GM19023 (cell line): Measurements from ENCODE around the gene PIBF1.
A peak's percentile ranks its signal among the peaks of the same experiment; 100 is the strongest.
"Not testable (repeated sequence)": the region's sequence is repeated elsewhere in the genome, so short reads cannot be mapped to it uniquely, and the experiment has no call there.

Experiments
- ATAC-seq: cut with Tn5 transposase; IDR thresholded peaks from one replicate; pipeline ENCODE4 v1.9.1; 2021; ENCODE audit warnings: mild to moderate bottlenecking, moderate library complexity; ENCODE audit not compliant: unreplicated experiment

The PIBF1 gene, protein sequence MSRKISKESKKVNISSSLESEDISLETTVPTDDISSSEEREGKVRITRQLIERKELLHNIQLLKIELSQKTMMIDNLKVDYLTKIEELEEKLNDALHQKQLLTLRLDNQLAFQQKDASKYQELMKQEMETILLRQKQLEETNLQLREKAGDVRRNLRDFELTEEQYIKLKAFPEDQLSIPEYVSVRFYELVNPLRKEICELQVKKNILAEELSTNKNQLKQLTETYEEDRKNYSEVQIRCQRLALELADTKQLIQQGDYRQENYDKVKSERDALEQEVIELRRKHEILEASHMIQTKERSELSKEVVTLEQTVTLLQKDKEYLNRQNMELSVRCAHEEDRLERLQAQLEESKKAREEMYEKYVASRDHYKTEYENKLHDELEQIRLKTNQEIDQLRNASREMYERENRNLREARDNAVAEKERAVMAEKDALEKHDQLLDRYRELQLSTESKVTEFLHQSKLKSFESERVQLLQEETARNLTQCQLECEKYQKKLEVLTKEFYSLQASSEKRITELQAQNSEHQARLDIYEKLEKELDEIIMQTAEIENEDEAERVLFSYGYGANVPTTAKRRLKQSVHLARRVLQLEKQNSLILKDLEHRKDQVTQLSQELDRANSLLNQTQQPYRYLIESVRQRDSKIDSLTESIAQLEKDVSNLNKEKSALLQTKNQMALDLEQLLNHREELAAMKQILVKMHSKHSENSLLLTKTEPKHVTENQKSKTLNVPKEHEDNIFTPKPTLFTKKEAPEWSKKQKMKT

DNA sequence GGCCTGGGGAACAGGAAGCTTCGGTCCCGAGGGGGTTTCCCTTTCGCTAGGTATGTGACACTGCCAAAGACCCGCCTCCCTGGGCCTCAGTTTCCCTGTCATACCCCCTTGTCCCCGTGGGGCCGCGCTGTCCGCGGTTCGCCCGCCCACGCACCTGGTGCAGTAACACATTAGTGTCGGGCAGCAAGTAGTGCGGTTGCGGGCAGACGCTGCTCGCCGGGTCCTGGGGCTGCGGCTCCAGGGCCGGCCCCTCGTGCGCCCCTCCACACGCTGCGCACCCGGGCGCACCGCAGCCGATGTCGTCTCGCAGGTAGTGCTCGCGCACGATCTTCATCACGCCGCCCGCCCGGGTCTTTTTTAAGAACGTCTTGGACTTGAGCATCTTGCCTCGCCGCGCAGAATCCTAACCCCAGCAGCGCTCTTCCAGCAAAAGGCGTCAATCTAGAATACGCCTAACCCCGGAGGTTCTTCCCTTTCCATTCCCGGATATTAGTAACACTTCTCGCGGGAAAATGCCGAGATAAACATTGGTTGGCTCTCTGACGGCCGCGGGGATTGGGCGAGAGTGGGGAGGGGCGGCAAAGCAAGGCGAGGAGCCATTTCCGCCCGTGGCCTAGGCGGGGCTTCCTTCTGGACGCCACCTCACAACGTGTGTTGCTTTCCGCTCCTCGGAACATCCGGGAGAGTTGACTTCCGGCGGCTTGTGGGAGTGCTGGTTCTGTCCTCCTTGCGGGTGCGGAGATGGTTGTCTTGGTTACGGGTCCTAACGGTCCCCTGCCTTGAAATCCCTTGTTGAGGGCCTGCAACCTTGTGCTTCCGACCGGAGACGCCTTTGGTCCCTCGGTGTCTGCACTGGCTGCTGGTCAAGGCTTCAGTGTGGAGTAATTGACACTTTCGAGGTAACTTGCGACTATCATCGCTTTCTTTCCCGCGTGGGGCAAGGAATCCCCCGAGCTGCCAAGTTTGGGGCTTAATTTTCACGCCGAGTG, at the start of gene PIBF1, which contains the start of gene DIS3:
Gene PIBF1, plus strand, starts transcription at position 683 of the 989 bp plus-strand sequence. CDS start 1,337 bp downstream, outside the sequence.
Gene DIS3, minus strand, starts transcription at position 450 of the 989 bp plus-strand sequence. Its CDS starts 68 bp downstream, at position 382.
- ATAC-seq = peak; percentile 96

DNA sequence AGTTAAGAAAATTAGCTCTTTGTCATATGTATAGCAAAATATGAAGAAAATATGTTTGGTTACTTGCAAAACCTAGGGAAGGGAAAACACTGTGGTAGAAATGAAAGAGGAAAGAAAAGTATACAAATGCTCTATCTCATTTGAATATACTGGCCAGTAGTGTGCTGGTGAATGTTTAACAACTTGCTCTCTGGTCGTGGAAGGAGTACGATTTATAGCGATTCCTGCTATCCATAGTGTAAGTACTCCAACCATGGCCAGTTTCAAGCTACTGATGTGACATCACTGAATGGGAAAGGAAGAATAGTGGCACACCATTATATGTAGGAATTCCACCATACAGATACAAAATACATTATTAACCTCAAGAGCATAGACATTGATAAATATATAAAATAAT, 44.9 kb upstream of the PIBF1 start:
- ATAC-seq = no peak

DNA sequence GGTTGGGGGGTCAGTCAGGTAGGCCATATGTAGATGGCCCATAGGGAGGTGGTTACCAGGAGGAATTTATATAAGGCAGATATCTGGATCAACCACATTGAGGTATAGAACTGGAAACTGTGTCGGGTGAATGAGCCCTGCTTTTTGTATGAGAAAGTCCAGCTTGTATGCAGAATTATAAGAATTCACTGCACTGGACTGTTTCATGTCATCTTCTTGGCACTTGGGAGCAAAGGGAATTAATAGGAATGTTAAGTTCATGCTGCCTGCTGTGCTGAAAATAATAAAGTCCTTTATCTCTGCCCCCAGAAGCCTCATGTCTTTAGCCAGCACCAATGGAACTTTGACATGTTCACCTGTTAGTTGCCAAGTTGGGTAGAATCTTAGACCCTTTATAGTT, 41.9 kb upstream of the PIBF1 start:
- no peak for ATAC-seq

DNA sequence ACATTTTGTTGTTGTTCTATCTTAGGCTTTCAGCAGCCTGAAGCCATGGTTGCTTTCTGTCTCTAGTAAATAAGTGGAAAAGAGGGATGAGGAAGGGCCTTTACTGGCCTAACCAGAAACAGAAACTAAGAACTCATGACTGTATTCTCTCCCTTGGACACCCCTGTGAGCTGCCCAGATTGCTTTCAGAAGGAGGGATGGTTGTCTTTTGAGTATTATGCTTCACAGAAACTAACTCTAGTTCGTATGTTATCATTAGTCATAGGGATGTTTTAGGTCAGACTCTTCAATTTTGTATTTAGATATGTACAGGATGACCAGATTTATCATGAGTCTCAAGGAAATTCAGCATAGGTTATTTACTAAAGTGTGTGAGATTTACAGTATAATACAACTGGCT, 36.7 kb upstream of the PIBF1 start:
- no peak for ATAC-seq

DNA sequence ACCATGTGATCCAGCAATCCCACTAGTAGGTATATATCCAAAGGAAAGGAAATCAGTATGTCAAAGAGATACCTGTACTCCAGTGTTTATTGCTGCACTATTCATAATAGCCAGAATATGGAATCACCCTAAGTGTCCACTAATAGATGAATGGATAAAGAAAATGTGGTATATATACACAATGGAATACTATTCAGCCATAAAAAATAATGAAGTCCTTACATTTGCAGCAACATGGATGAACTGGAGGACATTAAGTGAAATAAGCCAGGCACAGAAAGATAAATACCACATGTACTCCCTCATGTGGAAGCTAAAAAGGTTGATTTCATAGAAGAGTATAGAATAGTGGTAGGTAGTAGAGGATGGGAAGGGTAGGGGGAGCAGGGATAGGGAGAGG, 30.7 kb upstream of the PIBF1 start:
- ATAC-seq = no peak

DNA sequence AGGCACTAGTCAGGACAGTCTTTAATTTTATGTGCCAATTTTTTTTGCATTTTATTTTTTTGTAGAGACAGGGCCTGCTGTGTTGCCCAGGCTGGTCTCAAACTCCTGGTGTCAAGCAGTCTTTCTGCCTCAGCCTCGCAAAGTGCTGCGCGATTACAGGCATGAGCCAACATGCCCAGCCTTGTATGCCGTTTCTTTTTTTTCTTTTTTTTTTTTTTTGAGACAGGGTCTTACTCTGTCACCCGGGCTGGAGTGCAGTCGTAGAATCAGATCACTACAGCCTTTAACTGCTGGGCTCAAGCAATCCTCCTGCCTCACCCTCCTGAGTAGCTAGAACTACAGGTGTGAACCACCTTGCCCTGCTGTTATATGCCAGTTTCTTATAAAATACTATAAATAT, 27.8 kb upstream of the PIBF1 start:
- ATAC-seq = no peak

DNA sequence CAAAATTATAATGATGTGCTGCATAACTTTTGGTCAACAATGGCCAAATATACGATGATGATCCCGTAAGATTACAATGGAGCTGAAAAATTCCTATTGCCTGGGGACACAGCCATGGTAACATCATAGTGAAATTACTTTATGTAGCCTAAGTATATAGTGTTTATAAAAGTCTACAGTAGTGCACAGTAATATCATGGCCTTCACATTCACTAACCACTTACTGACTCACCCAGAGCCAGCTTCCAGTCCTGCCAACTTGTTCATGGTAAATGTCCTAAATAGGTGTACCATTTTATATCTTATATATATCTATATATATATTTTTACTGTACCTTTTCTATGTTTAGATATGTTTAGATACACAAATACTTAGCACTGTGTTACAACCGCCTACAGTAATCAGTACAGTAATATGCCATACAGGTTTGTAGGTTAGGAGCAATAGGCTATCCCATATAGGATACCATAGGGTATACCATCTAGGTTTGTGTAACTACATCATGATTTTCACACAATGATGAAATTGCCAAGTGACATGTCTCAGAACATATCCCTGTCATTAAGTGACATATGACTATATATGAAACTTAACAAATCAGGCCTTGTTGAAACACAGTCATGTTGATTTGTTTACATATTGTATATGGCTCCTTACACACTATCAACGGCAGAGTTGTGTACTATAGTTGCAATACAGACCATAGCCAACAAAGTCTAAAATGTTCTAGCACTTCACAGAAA, 24.0 kb upstream of the PIBF1 start:
- ATAC-seq = no peak

DNA sequence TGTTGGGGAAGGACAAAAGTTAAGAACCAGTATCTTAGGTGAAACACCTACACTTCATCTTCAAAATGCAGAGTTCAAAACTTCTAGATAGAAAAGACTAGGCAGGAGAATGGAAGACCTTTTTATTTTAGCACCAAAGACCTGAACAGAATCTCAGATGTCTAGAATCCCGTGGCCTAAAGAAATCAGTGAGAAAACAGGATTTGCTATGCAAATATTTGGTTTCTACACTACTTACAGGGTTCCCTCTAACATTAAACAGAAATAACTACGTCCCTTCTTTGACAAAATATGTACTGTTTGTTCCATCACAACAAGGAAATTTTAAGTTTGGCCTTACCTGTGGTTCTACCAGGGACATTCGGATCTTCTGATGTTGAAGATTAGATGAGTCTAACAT, 21.7 kb upstream of the PIBF1 start:
- no peak for ATAC-seq

DNA sequence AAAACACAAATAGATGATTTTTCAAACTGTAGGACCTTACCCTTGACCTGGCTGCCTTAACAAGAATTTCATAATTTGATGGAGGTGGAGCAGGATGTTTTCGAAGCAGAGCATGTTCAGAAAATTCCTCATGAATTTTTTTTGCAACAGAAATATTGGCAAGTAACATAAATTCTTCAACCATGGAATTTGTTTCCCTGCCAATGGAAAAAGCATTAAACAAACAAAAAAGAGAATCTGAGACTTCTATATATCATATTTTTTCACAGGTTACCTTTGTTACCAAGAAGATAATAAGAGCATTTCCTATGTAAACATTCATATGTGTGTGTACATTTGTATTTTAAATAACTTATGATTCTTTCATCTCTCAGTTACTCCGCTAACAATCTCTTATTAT, 18.5 kb upstream of the PIBF1 start:
- no peak for ATAC-seq

DNA sequence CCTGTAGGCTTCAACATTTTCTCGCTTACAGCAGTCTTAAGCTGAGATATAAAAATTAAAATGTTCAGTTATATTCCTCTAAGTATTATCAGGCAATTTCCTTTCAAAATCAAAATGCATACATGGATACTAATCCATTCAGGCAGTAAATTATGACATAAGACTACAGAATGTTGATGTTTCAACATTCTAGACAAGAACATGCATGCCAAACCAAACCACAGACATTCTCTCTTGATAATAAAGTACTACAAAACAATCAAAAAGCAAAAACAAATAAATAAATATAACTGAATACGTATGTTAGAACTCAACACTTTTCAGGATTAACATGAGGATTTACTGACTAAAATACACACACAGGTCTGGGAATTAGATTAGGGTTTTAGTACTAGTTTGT, 7.9 kb upstream of the PIBF1 start:
- ATAC-seq = no peak

DNA sequence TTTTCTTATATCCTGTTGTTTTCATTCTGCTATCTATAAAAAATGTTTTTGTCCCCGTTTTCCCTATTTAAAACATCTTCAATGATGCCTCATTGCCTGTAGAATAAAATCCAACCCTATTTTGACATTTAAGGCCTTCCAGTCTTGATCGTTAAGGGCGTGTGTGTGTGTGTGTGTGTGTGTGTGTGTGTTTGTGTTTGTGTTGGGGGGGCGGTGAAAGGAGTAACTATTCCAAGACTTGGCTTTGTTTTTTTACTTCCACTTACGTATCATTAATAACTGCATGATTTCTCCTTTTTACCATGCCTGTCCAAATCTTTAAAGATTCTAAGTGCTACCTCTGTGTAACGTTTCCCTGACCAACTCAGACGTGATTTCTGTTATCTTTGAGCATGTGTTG, 784 bp downstream of the PIBF1 start:
- no peak for ATAC-seq

DNA sequence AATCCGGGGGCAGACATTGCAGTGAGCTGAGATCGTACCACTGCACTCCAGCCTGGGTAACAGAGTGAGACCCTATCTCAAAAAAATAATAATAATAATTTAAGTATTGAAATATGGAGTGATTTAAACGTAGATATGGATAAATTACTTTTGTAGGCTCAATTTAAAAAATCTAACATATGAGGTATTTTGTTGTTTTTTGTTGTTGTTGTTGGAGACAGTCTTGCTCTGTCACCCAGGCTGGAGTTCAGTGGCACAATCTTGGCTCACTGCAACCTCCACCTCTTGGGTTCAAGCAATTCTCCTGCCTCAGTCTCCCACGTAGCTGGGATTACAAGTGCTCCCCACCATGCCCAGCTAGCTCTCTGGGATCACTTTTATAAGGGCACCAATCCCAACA, 2.7 kb downstream of the PIBF1 start:
- ATAC-seq = not testable (repeated sequence)

DNA sequence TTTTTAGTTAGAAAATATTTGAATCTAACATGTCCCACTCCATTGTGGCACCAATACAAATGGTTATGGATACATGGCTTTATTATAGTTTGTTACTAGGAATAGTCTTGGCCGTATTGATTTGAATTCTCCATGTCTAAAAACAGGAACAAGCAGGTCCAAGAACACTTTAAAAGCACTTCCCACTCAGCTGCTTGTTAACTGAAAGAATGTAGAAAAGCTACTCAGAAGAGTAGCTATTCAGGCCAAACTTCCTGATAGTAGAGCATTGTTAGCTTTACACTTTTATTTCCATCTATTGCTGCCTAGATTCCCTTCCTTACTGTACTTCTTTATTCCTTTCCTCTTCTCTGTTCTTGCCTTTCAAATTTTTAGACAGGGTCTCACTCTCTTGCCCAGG, 6.9 kb downstream of the PIBF1 start:
- ATAC-seq = no peak

DNA sequence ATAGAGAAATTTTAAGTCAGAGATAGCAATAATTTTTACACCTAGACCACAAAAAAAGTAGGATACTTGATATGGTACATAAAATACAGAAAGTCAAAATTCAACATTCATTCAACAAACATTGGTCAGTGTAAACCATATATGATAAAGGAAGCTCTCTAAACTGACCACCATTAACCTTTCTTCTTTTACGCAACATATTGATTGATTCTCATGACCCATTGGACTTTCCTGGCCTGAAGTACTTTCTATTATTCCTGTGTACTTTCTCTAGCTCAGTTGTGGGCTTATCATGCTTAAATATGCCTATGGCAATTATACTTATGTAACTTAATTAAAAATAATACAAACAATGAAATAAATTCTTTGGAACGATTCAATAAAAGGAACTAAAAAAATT, 10.7 kb downstream of the PIBF1 start:
- ATAC-seq = no peak

DNA sequence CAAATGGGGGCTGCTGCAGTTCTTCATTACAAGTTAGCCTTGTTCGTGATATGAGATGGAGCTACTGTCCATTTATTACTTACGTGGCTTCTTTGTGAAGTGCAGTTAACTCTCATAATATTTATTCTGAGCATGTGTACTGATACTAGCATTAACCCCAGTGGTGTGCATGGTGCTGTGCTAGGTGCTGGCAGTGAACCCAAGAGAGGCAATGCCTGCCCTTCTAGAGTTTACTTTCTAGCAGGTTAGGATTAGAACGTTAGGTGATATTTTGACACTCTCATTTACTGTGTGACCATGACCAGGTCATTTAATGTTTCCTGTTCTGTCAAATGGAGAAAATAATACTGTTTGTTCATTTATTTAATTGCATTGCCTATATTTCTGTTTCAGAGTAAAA, 16.9 kb downstream of the PIBF1 start:
- no peak for ATAC-seq

DNA sequence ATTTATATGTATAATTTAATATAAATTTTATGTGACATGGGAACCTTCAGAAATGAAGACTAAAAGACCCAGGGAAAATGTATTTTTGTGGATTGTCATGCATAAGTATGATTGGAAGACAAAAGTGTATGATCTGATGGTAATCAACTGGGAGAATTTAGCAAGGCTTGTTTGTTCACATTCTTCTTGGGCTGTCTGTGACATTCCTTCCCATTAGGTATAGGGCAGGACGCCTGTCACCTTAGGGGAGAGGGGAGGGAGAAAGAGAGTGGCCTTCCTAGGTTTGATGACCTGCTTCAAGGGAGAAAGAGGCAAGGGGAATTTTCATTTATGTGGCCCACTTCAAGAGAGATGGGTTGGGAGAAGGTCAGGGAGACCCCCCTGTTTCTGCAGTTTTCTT, 22.4 kb downstream of the PIBF1 start:
- no peak for ATAC-seq

DNA sequence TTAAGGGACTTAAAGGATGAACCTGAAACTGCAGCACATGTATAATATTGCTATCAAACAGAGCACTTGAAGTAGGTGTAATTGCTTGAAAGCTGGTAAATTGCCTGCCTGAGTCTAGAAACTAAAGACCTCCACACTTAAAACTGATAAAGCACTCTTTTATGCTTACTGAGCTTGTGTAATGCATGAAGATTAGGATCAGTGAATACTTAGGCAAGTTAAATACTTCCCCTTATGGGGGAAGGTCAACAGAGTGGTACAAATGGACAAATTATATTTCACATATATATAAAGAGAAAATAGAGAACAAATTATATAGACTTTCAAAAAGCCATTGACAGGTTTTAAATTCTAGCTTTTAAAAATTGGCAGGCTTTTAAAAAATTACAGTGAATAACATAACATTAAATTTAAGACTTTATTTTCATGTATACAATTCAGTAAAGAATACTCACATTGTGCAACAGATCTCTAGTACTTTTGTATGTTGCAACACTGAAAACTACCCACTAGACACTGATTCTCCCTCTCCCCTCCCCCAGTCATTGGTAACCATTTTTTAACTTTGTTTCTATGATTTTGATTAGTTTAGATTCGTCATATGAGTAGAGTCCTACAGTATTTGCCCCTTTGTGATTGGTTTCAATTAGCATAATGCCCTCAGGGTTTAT, 23.9 kb downstream of the PIBF1 start:
- ATAC-seq = no peak

DNA sequence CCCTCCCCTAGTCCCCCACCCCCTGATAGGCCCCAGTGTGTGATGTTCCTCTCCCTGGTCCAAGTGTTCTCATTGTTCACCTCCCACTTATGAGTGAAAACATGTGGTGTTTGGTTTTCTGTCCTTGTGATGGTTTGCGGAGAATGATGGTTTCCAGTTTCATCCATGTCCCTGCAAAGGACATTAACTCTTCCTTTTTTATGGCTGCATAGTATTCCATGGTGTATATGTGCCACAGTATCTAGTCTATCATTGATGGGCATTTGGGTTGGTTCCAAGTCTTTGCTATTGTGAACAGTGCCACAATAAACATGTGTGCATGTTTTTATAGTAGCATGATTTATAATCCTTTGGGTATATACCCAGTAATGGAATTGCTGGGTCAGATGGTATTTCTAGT, 24.6 kb downstream of the PIBF1 start:
- not testable (repeated sequence) for ATAC-seq

DNA sequence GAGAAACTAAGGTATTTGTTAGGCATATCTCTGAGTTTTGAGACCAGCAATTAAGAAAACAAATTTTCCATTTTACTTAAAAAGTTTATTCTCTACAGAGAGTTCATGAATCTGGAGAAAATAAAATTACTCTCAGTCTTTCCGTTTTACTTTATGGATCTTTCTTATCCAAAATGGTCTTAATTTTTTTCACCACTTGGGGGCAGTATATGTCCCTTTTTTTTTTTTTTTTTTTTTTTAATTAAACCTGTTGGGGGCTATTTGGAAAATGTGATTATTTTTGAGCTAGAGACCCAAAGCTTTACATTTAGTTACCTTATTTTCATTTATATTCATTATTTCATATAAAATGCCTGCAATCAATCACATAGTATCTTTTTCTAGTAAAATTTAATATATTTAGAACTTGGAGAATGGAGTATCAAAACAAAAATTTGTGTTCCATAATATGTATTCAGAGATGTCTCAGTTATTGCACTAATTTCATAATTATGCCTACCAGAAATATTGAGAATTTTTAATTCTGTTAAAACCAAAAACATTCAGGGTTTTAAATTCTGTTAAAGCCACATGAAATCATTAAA, 27.1 kb downstream of the PIBF1 start:
- ATAC-seq = no peak
